GM19023 (cell line): ENCODE results near the gene ARG2.
A peak's percentile ranks its signal among the peaks of the same experiment; 100 is the strongest.
"Not testable (repeated sequence)": the region's sequence is repeated elsewhere in the genome, so short reads cannot be mapped to it uniquely, and the experiment has no call there.

Experiments used
- ATAC-seq: cut with Tn5 transposase; IDR thresholded peaks from one replicate; pipeline ENCODE4 v1.9.1; 2021; ENCODE audit warnings: mild to moderate bottlenecking, moderate library complexity; ENCODE audit not compliant: unreplicated experiment

Gene ARG2

GRCh38 chr14:67584978-67585377, 34.7 kb upstream of the ARG2 start:
- ATAC-seq, result no peak

- ATAC-seq, result no peak
Observed at GRCh38 chr14:67586369-67586768, 33.4 kb upstream of the ARG2 start.

- ATAC-seq, result no peak
Observed at GRCh38 chr14:67589204-67589770, 30.4 kb upstream of the ARG2 start.

- not testable (repeated sequence) for ATAC-seq
Observed at GRCh38 chr14:67593650-67594049, 26.1 kb upstream of the ARG2 start.

GRCh38 chr14:67595392-67595791, 24.3 kb upstream of the ARG2 start:
- ATAC-seq, result no peak

GRCh38 chr14:67599698-67600561, 19.8 kb upstream of the ARG2 start, which contains the start of gene PIGH:
Gene PIGH, minus strand, starts transcription at chr14:67600268. Its CDS starts 65 bp downstream, at chr14:67600203.
- ATAC-seq, result peak; percentile 94

- ATAC-seq, result not testable (repeated sequence)
Observed at GRCh38 chr14:67600562-67600974, 19.2 kb upstream of the ARG2 start.

GRCh38 chr14:67602076-67602475, 17.6 kb upstream of the ARG2 start:
- no peak for ATAC-seq

- ATAC-seq, result peak; percentile 56
Observed at GRCh38 chr14:67602995-67603545, 16.6 kb upstream of the ARG2 start.

GRCh38 chr14:67607646-67608045, 12.1 kb upstream of the ARG2 start:
- ATAC-seq, result no peak

GRCh38 chr14:67609642-67610310, 9.9 kb upstream of the ARG2 start:
- ATAC-seq, result no peak

- ATAC-seq, result no peak
Observed at GRCh38 chr14:67610491-67610890, 9.2 kb upstream of the ARG2 start.

GRCh38 chr14:67618617-67619063, 1.1 kb upstream of the ARG2 start:
- ATAC-seq, result no peak

GRCh38 chr14:67620217-67620785, 581 bp downstream of the ARG2 start:
- no peak for ATAC-seq

GRCh38 chr14:67622675-67623074, 3.0 kb downstream of the ARG2 start:
- ATAC-seq, result no peak

- ATAC-seq, result no peak
Observed at GRCh38 chr14:67623114-67623513, 3.4 kb downstream of the ARG2 start.

- not testable (repeated sequence) for ATAC-seq
Observed at GRCh38 chr14:67626131-67626530, 6.4 kb downstream of the ARG2 start.

GRCh38 chr14:67627519-67627918, 7.8 kb downstream of the ARG2 start:
- no peak for ATAC-seq

- ATAC-seq, result no peak
Observed at GRCh38 chr14:67630186-67630585, 10.5 kb downstream of the ARG2 start.

GRCh38 chr14:67630938-67631337, 11.2 kb downstream of the ARG2 start:
- ATAC-seq, result no peak
